ENCODE results near the gene DUS2. TPM values are rescaled to one million over a fixed set of nuclear protein-coding genes. Genes with fewer than 3 reads are reported as not detected.
A peak's percentile ranks its signal among the peaks of the same experiment; 100 is the strongest.

Gene DUS2
- 10 to 100 TPM in 1 of 4 donors, 1 to 10 TPM in 3; 8.4 to 12.5 (median 9.7) TPM for total RNA-seq

GRCh38 chr16:68022728-68023537, at the start of gene DUS2, which contains the start of gene DDX28:
TSS of gene DUS2 (plus strand) at chr16:68023284. CDS start at chr16:68038024, 14,740 bp downstream.
TSS of gene DDX28 (minus strand) at chr16:68023232. CDS start at chr16:68023202, 30 bp downstream.
- peak in 1 of 3 experiments; percentile 27 for TF ChIP-seq CTCF (IDR thresholded peaks at IDR 0.05)
- peak; percentile 96 to 99 for TF ChIP-seq POLR2AphosphoS5 (IDR thresholded peaks at IDR 0.05)
- no peak for TF ChIP-seq POLR2A (IDR thresholded peaks at IDR 0.05; ENCODE audit: low read depth)
- H3K27me3 ChIP-seq: no peaks in the 10 kb centered on the region
- H3K36me3 ChIP-seq: peaks cover 0 to 33% (median 18%) of the 10 kb centered on the region in 4 donors
- intact Hi-C loops (cut with DNase I): no loop called here
- H3K9me3 ChIP-seq: no peaks in the 10 kb centered on the region
- 0% methylated on average over 29 of the region's 84 CpGs for WGBS
- H3K4me1 ChIP-seq: peaks cover 26 to 37% (median 30%) of the 10 kb centered on the region in 4 donors
- DNase-seq (ENCODE audit: extremely low spot score): peak; percentile 98
- H3K27ac ChIP-seq (replicated peaks in 1 of 4): peak within 1 kb of the TSS; percentile 83 to 90 (median 86)
- peak within 1 kb of the TSS; percentile 74 to 97 (median 87) for H3K4me3 ChIP-seq

DNA sequence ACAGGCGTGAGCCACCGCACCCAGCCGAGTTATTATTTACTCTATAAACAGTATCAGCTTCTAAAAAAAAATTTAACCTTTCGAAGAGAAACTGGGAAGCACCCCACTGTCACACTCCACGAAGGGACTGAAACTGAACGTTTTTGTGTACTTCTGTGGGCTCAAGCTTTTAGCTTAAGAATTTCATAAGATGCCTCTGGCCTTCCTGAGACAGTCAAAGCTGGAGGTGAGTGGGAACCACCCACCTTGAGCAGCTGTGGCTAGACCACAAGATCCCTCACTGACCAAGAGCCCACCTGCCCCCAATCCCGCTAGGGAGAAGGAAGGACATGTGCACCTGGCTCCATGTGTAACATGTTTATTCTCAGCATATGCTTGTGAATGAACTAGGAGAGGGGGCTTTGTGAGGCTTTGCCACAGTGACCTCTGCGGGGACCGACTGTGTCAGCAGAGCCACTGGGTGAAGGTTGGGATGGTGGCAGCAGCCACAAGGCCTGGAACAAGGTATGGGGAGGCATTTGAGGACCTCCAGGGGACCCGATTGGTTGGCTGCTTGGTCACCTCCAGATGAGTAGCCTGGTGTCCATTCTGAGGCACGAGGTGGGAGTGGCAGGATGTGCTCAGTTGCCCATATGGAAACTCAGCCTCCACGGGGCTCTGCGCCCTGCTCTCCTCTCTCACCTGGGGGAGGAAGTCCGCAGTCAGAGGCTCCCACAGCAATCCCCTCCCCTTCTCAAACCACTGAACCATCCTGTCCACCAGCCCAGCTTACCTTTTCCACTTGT, 47.6 kb upstream of the DUS2 start:
- Histone ChIP-seq H3K4me3 (no peak overlapping the region), H3K4me1 (peaks cover 0 to 5% (median 0%) of the 10 kb centered on the region in 4 donors), H3K27me3 (peaks cover 0 to 14% (median 3%) of the 10 kb centered on the region in 4 donors), H3K9me3 (no peaks in the 10 kb centered on the region), H3K27ac (replicated peaks in 1 of 4) (no peak overlapping the region), H3K36me3 (no peaks in the 10 kb centered on the region)
- no peak for DNase-seq (ENCODE audit: extremely low spot score)
- 88% methylated on average over 12 of the region's 14 CpGs for WGBS
- no peak for TF ChIP-seq CTCF (IDR thresholded peaks at IDR 0.05)
- no peak for TF ChIP-seq POLR2A (IDR thresholded peaks at IDR 0.05; ENCODE audit: low read depth)
- TF ChIP-seq POLR2AphosphoS5 (IDR thresholded peaks at IDR 0.05): no peak
- no peak for TF ChIP-seq EP300 (IDR thresholded peaks at IDR 0.05)
- intact Hi-C loops (cut with DNase I): no loop called here

GRCh38 chr16:67976205-67976604, 46.9 kb upstream of the DUS2 start:
- 100% methylated on average over 1 of the region's 2 CpGs for WGBS
- no peaks in the 10 kb centered on the region for H3K9me3 ChIP-seq
- intact Hi-C loops (cut with DNase I): no loop called here
- no peak overlapping the region for H3K27ac ChIP-seq (replicated peaks in 1 of 4)
- H3K4me3 ChIP-seq: no peak overlapping the region
- H3K4me1 ChIP-seq: peaks cover 0 to 5% (median 0%) of the 10 kb centered on the region in 4 donors
- no peak for DNase-seq (ENCODE audit: extremely low spot score)
- no peaks in the 10 kb centered on the region for H3K36me3 ChIP-seq
- TF ChIP-seq POLR2A (IDR thresholded peaks at IDR 0.05; ENCODE audit: low read depth): no peak
- no peak for TF ChIP-seq EP300 (IDR thresholded peaks at IDR 0.05)
- TF ChIP-seq POLR2AphosphoS5 (IDR thresholded peaks at IDR 0.05): no peak
- no peak for TF ChIP-seq CTCF (IDR thresholded peaks at IDR 0.05)
- H3K27me3 ChIP-seq: peaks cover 0 to 19% (median 4%) of the 10 kb centered on the region in 4 donors

GRCh38 chr16:67977005-67977404, 46.1 kb upstream of the DUS2 start:
- Histone ChIP-seq H3K4me3 (no peak overlapping the region), H3K9me3 (no peaks in the 10 kb centered on the region), H3K27me3 (peaks cover 0 to 21% (median 4%) of the 10 kb centered on the region in 4 donors), H3K36me3 (no peaks in the 10 kb centered on the region), H3K27ac (replicated peaks in 1 of 4) (no peak overlapping the region), H3K4me1 (peaks cover 0 to 5% (median 0%) of the 10 kb centered on the region in 4 donors)
- no peak for DNase-seq (ENCODE audit: extremely low spot score)
- TF ChIP-seq POLR2AphosphoS5 (IDR thresholded peaks at IDR 0.05) (no peak), POLR2A (IDR thresholded peaks at IDR 0.05; ENCODE audit: low read depth) (no peak), EP300 (IDR thresholded peaks at IDR 0.05) (no peak), CTCF (IDR thresholded peaks at IDR 0.05) (no peak)
- intact Hi-C loops (cut with DNase I): no loop called here
- 80% methylated on average over 3 of the region's 5 CpGs for WGBS

Measured in esophagus muscularis mucosa (tissue), 4 donors.